ENCODE data around the gene HYLS1.
"Not testable (repeated sequence)": the region's sequence is repeated elsewhere in the genome, so short reads cannot be mapped to it uniquely, and the experiment has no call there.

The HYLS1 gene

GRCh38 chr11:125903711-125904659 is 16.5 kb downstream of the HYLS1 start, which contains the start of gene DDX25:
Gene DDX25, plus strand, starts transcription at chr11:125904508. Its CDS starts 10 bp downstream, at chr11:125904518.
- peak; percentile 46 for DNase-seq

- no peak for DNase-seq
These were observed 17.2 kb downstream of the HYLS1 start for GRCh38 chr11:125904678-125905077.

- DNase-seq: no peak
These were observed 22.9 kb downstream of the HYLS1 start for GRCh38 chr11:125910226-125910849.

GRCh38 chr11:125914601-125915000 is 27.1 kb downstream of the HYLS1 start:
- not testable (repeated sequence) for DNase-seq

GRCh38 chr11:125916683-125917347 is 29.3 kb downstream of the HYLS1 start:
- no peak for DNase-seq

GRCh38 chr11:125918140-125918840 is 30.8 kb downstream of the HYLS1 start:
- DNase-seq: no peak

GRCh38 chr11:125921042-125921441 is 33.6 kb downstream of the HYLS1 start:
- DNase-seq: no peak

- DNase-seq: no peak
These were observed 34.7 kb downstream of the HYLS1 start for GRCh38 chr11:125922156-125922555.

- DNase-seq: peak; percentile 71
These were observed 35.6 kb downstream of the HYLS1 start for GRCh38 chr11:125923012-125923579.

- DNase-seq: no peak
These were observed 36.2 kb downstream of the HYLS1 start for GRCh38 chr11:125923633-125924032.

- DNase-seq: no peak
These were observed 37.0 kb downstream of the HYLS1 start for GRCh38 chr11:125924384-125925007.

- no peak for DNase-seq
These were observed 37.8 kb downstream of the HYLS1 start for GRCh38 chr11:125925247-125925740.

- no peak for DNase-seq
These were observed 38.3 kb downstream of the HYLS1 start for GRCh38 chr11:125925804-125926203.

GRCh38 chr11:125926682-125927081 is 39.2 kb downstream of the HYLS1 start:
- no peak for DNase-seq

GRCh38 chr11:125929445-125930075 is 42.1 kb downstream of the HYLS1 start:
- DNase-seq: peak; percentile 6

GRCh38 chr11:125930076-125930450 is 42.6 kb downstream of the HYLS1 start:
- DNase-seq: no peak

- no peak for DNase-seq
These were observed 43.6 kb downstream of the HYLS1 start for GRCh38 chr11:125931116-125931515.

GRCh38 chr11:125931668-125932067 is 44.2 kb downstream of the HYLS1 start:
- no peak for DNase-seq

GRCh38 chr11:125932301-125932700 is 44.8 kb downstream of the HYLS1 start:
- no peak for DNase-seq

- no peak for DNase-seq
These were observed 45.8 kb downstream of the HYLS1 start for GRCh38 chr11:125933030-125933813.
